MM.1S (cell line): ENCODE measurements around the gene LFNG.

Experiments
- DNase-seq: peaks from one replicate; pipeline ENCODE4 v3.0.0-alpha.2; 2015
- H2AFZ ChIP-seq: fragments of 300-600 bp; sonication (generic); 2 replicates; pipeline ENCODE4 v1.6.0; 2016; ENCODE audit warnings: antibody characterized with exemption, low read length
- H3F3A ChIP-seq: fragments of 300-600 bp; sonication (generic); 2 replicates; pipeline ENCODE4 v1.6.1; 2016; ENCODE audit warnings: mild to moderate bottlenecking, antibody characterized with exemption, low read length, moderate library complexity, mixed read lengths; ENCODE audit not compliant: insufficient read depth
- H3K27ac ChIP-seq: fragments of 300-600 bp; sonication (generic); 2 replicates; pipeline ENCODE4 v1.5.1; 2016; ENCODE audit warnings: mild to moderate bottlenecking, low read length
- H3K27me3 ChIP-seq: fragments of 300-600 bp; sonication (generic); replicated peaks from 2 replicates; pipeline ENCODE4 v1.6.0; 2016; ENCODE audit warnings: low read length; ENCODE audit not compliant: insufficient read depth
- H3K36me3 ChIP-seq: fragments of 300-600 bp; sonication (generic); replicated peaks from 2 replicates; pipeline ENCODE4 v1.6.1; 2016; ENCODE audit warnings: mild to moderate bottlenecking, low read length, mixed read lengths; ENCODE audit not compliant: insufficient read depth
- H3K4me1 ChIP-seq: fragments of 300-600 bp; sonication (generic); 2 replicates; pipeline ENCODE4 v1.6.1; 2016; ENCODE audit warnings: low read length, mixed read lengths
- H3K4me2 ChIP-seq: fragments of 300-600 bp; sonication (generic); 2 replicates; pipeline ENCODE4 v1.6.0; 2016; ENCODE audit warnings: low read depth, low read length
- H3K4me3 ChIP-seq: fragments of 300-600 bp; sonication (generic); 2 replicates; pipeline ENCODE4 v1.5.1; 2016; ENCODE audit warnings: low read length, mixed read lengths
- H3K79me2 ChIP-seq: fragments of 300-600 bp; sonication (generic); 2 replicates; pipeline ENCODE4 v1.6.1; 2016; ENCODE audit warnings: mixed run types, low read length, mixed read lengths
- H3K9ac ChIP-seq: fragments of 300-600 bp; sonication (generic); 2 replicates; pipeline ENCODE4 v1.6.1; 2016; ENCODE audit warnings: low read length, mixed read lengths
- H3K9me2 ChIP-seq: fragments of 300-600 bp; sonication (generic); replicated peaks from 2 replicates; pipeline ENCODE4 v1.6.1; 2016; ENCODE audit warnings: mild to moderate bottlenecking, low read length, mixed read lengths; ENCODE audit not compliant: insufficient read depth
- H3K9me3 ChIP-seq: fragments of 300-600 bp; sonication (generic); replicated peaks from 2 replicates; pipeline ENCODE4 v1.6.1; 2016; ENCODE audit warnings: mild to moderate bottlenecking, low read length, mixed read lengths; ENCODE audit not compliant: insufficient read depth
- H4K20me1 ChIP-seq: fragments of 300-600 bp; sonication (generic); 2 replicates; pipeline ENCODE4 v1.6.1; 2016; ENCODE audit warnings: mild to moderate bottlenecking, low read length, moderate library complexity, mixed read lengths; ENCODE audit not compliant: insufficient read depth
- EZH2 ChIP-seq: fragments of 300-600 bp; sonication (generic); optimal IDR thresholded peaks from 2 replicates; pipeline ENCODE3; 2017; ENCODE audit warnings: low read depth, mild to moderate bottlenecking, antibody characterized with exemption, low read length, mixed read lengths
- EZH2phosphoT487 ChIP-seq: fragments of 300-600 bp; sonication (generic); IDR thresholded peaks from 2 replicates; pipeline ENCODE4 v1.6.1; 2018; ENCODE audit warnings: antibody characterized with exemption, low read length
- TF ChIP-seq, protein P1 (sequence below): fragments of 300-600 bp; sonication (generic); IDR thresholded peaks from 2 replicates; pipeline ENCODE4 v1.5.1; 2016; ENCODE audit warnings: antibody characterized with exemption, low read length, mixed read lengths

Gene LFNG

DNA sequence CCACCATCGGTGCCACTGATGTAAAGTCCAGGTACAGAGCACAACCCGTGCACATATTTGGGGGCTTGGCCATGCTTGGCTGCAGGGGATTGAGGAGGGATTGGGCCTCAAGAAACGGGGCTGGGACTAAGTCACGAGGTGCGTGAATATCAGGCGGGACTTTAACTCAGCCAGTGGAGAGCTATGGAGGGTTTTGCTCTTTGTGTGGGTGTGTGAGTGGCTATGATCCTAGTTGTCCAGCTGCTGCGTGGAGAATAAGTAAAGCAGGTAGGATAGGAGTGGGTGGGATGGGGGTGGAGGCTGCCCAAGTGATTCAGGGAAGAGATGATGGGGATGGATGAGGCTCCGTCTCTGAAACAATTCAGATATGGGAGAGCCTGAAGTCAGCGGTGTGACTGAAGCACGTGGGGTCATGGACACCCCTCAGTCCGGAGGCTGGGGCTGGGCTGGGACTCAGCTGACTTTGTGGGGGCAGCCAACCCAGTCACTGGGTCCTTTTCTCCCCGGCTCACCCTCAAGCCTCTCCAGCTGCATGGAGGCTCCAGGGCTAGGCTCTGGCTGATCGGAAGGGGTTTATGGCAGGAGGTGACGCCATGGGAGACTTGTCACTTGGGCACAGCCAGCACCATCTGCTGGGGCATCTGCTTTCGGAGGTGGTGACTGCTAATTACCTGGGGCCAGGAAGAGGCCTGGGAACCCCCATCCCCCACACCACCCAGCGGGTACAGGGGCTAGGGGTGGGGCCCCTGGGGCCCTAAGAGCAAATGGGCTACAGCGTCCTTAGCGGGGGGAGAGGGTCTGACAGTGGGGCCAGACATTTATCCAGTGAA lies 1.7 kb upstream of the LFNG start:
- TF ChIP-seq, protein P1, sequence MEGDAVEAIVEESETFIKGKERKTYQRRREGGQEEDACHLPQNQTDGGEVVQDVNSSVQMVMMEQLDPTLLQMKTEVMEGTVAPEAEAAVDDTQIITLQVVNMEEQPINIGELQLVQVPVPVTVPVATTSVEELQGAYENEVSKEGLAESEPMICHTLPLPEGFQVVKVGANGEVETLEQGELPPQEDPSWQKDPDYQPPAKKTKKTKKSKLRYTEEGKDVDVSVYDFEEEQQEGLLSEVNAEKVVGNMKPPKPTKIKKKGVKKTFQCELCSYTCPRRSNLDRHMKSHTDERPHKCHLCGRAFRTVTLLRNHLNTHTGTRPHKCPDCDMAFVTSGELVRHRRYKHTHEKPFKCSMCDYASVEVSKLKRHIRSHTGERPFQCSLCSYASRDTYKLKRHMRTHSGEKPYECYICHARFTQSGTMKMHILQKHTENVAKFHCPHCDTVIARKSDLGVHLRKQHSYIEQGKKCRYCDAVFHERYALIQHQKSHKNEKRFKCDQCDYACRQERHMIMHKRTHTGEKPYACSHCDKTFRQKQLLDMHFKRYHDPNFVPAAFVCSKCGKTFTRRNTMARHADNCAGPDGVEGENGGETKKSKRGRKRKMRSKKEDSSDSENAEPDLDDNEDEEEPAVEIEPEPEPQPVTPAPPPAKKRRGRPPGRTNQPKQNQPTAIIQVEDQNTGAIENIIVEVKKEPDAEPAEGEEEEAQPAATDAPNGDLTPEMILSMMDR = no peak
- TF ChIP-seq EZH2 (no peak), EZH2phosphoT487 (no peak)
- Histone ChIP-seq H3K9me3 (no peaks in the 10 kb centered on the region), H2AFZ (no peak overlapping the region), H3K27me3 (peaks cover 66% of the 10 kb centered on the region), H3K4me1 (no peaks in the 10 kb centered on the region), H3K9ac (no peak overlapping the region), H3K4me3 (no peak overlapping the region), H3K79me2 (no peaks in the 10 kb centered on the region), H3K36me3 (no peaks in the 10 kb centered on the region), H3K9me2 (no peaks in the 10 kb centered on the region), H4K20me1 (no peaks in the 10 kb centered on the region), H3K27ac (no peak overlapping the region), H3K4me2 (no peak overlapping the region), H3F3A (no peaks in the 10 kb centered on the region)
- no peak for DNase-seq

DNA sequence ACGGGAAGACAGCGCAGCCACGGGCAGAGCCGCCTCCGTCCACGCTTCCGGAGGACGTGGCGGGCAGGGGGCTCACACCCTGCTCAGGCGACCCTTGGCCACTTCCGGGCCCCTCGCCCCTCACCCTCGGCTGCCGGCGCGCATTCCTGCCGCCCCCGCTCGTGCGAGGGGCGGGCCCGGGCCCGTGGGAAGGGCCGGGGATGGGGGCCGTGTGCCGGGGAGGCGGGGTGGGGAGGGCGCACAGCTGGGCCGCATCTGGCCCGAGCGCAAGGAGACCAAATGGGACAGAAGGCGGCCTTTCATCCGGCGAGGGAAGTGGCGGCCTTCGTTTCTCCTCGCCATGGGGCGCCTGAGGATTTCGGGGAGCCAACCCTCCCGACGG lies 846 bp upstream of the LFNG start:
- TF ChIP-seq EZH2 = no peak
- TF ChIP-seq, protein P1 = no peak
- TF ChIP-seq EZH2phosphoT487 = no peak
- Histone ChIP-seq H3K27me3 (peaks cover 74% of the 10 kb centered on the region), H3K4me2 (peak overlapping the region; percentile 84; the same call in 1 of the 2 replicates), H3F3A (no peaks in the 10 kb centered on the region), H3K36me3 (no peaks in the 10 kb centered on the region), H3K9me2 (no peaks in the 10 kb centered on the region), H3K4me3 (no peak overlapping the region; the same call in 1 of the 2 replicates), H4K20me1 (no peaks in the 10 kb centered on the region), H2AFZ (no peak overlapping the region), H3K79me2 (no peaks in the 10 kb centered on the region), H3K4me1 (no peaks in the 10 kb centered on the region), H3K9me3 (no peaks in the 10 kb centered on the region), H3K9ac (no peak overlapping the region), H3K27ac (no peak overlapping the region)
- no peak for DNase-seq

DNA sequence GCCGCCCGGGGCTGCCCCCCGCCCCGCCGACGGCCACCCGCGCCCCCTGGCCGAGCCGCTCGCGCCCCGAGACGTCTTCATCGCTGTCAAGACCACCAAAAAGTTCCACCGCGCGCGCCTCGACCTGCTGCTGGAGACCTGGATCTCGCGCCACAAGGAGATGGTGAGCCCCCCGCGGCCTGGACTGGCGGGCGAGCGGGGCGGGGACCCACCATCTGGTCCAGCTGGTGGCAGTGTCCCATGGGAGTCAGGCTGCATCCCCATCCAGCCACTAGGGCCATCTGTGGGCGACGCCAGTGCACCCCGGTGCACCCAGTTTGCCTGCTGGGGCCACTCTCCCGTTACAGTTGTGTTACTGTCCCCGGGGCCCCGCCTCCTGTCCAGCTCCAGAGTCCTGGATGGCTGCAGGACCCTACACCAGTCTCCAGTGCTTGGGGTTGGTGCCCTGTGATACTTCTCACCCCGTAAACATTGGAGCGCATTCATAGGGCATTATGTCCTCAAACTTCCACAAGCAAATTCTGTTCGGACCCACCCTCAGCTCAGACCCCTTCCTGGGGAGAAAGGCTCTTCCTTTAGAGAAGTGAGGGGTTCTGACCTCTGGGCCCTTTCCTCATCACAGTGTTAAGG lies 672 bp downstream of the LFNG start:
- no peak overlapping the region for H3K27ac ChIP-seq
- H3K9ac ChIP-seq = no peak overlapping the region
- no peaks in the 10 kb centered on the region for H3K9me3 ChIP-seq
- no peak overlapping the region for H3K4me2 ChIP-seq
- no peaks in the 10 kb centered on the region for H3K9me2 ChIP-seq
- no peaks in the 10 kb centered on the region for H3K36me3 ChIP-seq
- TF ChIP-seq, protein P1 = no peak
- TF ChIP-seq EZH2 (no peak), EZH2phosphoT487 (no peak)
- H3F3A ChIP-seq = no peaks in the 10 kb centered on the region
- no peak overlapping the region for H3K4me3 ChIP-seq
- no peaks in the 10 kb centered on the region for H3K79me2 ChIP-seq
- no peaks in the 10 kb centered on the region for H3K4me1 ChIP-seq
- no peak overlapping the region for H2AFZ ChIP-seq
- peaks cover 87% of the 10 kb centered on the region for H3K27me3 ChIP-seq
- DNase-seq = no peak
- no peaks in the 10 kb centered on the region for H4K20me1 ChIP-seq
